Measurements from ENCODE around the gene PNPLA7.

DNA sequence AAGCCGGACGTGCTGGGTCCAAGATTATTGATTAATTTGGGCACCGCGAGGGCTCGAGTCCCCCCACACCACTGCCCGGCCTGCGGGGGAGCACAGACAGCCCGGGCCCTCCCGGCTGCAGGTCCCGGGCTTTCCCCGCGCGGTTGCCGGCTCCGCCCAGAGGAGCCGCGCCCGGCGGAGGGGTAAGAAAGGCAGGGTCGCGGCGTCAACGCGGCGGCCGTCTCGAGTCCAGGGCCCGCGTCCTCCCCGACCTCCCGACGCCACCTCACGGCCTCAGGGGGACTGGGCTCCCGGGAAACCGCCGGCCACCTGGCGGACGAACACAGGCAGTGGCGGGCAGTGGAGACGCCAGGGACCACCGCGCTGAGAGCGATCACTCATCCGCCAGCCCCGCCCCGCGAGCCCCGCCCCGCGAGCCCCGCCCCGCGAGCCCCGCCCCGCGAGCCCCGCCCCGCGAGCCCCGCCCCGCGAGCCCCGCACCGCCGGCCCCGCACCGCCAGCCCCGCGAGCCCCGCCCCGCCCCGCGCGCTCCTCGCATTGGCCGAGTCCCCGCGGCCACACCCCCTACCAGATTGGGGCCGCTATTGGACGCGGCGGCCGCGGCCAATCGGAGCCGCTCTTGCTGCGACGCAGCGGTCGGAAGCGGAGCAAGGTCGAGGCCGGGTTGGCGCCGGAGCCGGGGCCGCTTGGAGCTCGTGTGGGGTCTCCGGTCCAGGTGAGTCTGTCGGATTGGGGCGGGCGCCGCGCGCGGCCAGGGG is 1.2 kb upstream of the PNPLA7 start, which contains the start of gene MRPL41:
- TF ChIP-seq FOXA1 (IDR thresholded peaks at IDR 0.05), result no peak
- TF ChIP-seq, protein P1, sequence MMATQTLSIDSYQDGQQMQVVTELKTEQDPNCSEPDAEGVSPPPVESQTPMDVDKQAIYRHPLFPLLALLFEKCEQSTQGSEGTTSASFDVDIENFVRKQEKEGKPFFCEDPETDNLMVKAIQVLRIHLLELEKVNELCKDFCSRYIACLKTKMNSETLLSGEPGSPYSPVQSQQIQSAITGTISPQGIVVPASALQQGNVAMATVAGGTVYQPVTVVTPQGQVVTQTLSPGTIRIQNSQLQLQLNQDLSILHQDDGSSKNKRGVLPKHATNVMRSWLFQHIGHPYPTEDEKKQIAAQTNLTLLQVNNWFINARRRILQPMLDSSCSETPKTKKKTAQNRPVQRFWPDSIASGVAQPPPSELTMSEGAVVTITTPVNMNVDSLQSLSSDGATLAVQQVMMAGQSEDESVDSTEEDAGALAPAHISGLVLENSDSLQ (IDR thresholded peaks at IDR 0.05), result peak; percentile 73

Data from HEK293T (cell line).